ENCODE results near the gene VEGFA. TPM values are rescaled to one million over a fixed set of nuclear protein-coding genes. Genes with fewer than 3 reads are reported as not detected.

The VEGFA gene
- total RNA-seq, 1 experiment from 2014 or later = 116 TPM

DNA sequence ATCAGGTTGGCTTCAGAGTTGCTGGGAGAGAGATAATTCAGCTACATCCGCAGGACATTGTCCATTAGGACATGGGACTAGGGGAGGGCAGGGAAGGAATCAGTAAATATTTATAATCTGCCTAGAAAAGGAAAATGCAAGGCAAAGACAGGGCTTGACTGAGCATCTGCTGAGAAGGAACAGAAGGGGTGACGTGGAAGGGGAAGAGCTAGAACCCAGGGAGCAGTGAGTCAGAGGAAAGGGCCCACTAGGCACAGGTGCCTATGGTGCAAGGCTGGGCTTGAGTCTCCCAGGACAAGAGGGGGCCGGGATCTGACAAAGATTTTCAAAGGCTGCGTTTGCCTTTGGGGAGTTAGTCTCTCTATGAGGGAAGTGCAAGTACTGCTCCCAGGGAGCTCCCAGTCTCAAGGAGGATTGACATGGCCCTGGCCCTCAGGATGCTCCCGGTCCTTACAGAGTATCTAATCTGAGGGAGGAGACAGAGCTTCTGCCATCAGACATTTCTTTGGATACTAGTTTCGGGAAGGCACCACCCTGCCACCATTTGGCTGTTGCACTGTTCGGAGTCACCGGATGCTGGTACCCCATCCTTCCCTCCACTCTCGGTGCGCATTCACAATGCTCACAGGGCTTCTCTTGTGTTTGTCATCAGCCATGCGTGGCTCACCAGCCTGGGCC is 21.9 kb downstream of the VEGFA start:
- no TSS peak for BruUV-seq (replicated peaks)
- H3K27ac ChIP-seq (ENCODE audit: low read depth, low read length, poor library complexity, severe bottlenecking) = no peak overlapping the region
- H3K36me3 ChIP-seq (ENCODE audit: insufficient read depth, low read length, poor library complexity, severe bottlenecking) = no peaks in the 10 kb centered on the region
- POLR2A ChIA-PET (ENCODE audit: low non-redundant PET) = no interaction called here
- no peaks in the 10 kb centered on the region for H3K4me1 ChIP-seq (ENCODE audit: insufficient read depth, low read length, poor library complexity, severe bottlenecking)
- TF ChIP-seq, protein P1, sequence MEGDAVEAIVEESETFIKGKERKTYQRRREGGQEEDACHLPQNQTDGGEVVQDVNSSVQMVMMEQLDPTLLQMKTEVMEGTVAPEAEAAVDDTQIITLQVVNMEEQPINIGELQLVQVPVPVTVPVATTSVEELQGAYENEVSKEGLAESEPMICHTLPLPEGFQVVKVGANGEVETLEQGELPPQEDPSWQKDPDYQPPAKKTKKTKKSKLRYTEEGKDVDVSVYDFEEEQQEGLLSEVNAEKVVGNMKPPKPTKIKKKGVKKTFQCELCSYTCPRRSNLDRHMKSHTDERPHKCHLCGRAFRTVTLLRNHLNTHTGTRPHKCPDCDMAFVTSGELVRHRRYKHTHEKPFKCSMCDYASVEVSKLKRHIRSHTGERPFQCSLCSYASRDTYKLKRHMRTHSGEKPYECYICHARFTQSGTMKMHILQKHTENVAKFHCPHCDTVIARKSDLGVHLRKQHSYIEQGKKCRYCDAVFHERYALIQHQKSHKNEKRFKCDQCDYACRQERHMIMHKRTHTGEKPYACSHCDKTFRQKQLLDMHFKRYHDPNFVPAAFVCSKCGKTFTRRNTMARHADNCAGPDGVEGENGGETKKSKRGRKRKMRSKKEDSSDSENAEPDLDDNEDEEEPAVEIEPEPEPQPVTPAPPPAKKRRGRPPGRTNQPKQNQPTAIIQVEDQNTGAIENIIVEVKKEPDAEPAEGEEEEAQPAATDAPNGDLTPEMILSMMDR (conservative IDR thresholded peaks at IDR 0.05; ENCODE audit: low read depth, low read length) = no peak
- TF ChIP-seq EZH2 (IDR thresholded peaks at IDR 0.05; ENCODE audit: borderline replicate concordance, low read depth, low read length, poor library complexity, severe bottlenecking) = no peak
- H3K4me3 ChIP-seq (ENCODE audit: low read depth, low read length, poor library complexity, severe bottlenecking) = no peak overlapping the region
- DNase-seq (ENCODE audit: low spot score) = no peak
- CTCF ChIA-PET = interaction anchor here (0.5 kb wide), 1 partner anchor 15 kb away, joined by 4 read pairs; no protein-coding TSS in a partner anchor
- no peaks in the 10 kb centered on the region for H3K9me3 ChIP-seq (ENCODE audit: low read depth, low read length, poor library complexity, severe bottlenecking)
- H3K27me3 ChIP-seq (replicated peaks; ENCODE audit: insufficient read depth, low read depth, low read length, poor library complexity) = no peaks in the 10 kb centered on the region
- intact Hi-C loops (cut with micrococcal nuclease; ENCODE audit: unreplicated experiment) = no loop called here

DNA sequence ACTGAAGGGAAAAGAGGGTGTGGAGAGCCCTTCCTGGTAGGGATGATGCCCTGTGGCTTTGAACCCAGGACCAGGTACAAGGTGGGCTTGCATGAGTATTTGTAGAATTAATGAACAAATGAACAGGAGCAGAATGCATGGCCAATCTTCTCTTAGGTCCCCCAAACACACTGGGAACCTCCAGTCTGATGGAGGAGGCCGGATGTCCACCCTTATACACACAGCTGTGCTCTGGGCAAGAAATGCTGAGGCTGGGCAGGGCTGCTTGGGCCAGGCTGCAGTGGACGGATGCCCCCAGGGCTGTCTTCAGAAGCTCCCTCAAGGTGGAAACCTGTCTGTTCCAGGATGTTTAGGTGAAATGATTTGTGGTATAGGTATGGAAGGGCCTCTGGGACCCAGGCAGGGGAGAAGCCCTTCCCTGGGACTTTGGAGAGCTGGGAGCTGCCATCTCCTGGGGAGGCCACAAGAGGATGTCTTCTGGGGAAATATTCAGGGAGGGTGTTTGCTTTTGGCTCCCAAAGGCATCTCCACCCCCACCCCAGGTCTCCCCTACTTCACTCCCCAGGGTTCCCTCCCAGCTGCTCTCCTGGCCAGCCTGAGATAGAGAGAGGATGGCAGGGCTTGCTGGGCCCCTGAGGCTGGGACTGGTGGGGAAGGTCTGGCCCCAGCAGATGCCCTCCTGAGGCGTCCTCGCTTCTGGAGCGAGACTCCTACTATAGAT is 23.3 kb downstream of the VEGFA start:
- Histone ChIP-seq H3K4me3 (ENCODE audit: low read depth, low read length, poor library complexity, severe bottlenecking) (no peak overlapping the region), H3K4me1 (ENCODE audit: insufficient read depth, low read length, poor library complexity, severe bottlenecking) (no peaks in the 10 kb centered on the region), H3K27ac (ENCODE audit: low read depth, low read length, poor library complexity, severe bottlenecking) (no peak overlapping the region), H3K36me3 (ENCODE audit: insufficient read depth, low read length, poor library complexity, severe bottlenecking) (no peaks in the 10 kb centered on the region), H3K9me3 (ENCODE audit: low read depth, low read length, poor library complexity, severe bottlenecking) (no peaks in the 10 kb centered on the region), H3K27me3 (replicated peaks; ENCODE audit: insufficient read depth, low read depth, low read length, poor library complexity) (no peaks in the 10 kb centered on the region)
- TF ChIP-seq, protein P1 (conservative IDR thresholded peaks at IDR 0.05; ENCODE audit: low read depth, low read length) = no peak
- TF ChIP-seq EZH2 (IDR thresholded peaks at IDR 0.05; ENCODE audit: borderline replicate concordance, low read depth, low read length, poor library complexity, severe bottlenecking) = no peak
- no peak for DNase-seq (ENCODE audit: low spot score)
- POLR2A ChIA-PET (ENCODE audit: low non-redundant PET) = no interaction called here
- intact Hi-C loops (cut with micrococcal nuclease; ENCODE audit: unreplicated experiment) = no loop called here
- no TSS peak for BruUV-seq (replicated peaks)
- CTCF ChIA-PET = no interaction called here

DNA sequence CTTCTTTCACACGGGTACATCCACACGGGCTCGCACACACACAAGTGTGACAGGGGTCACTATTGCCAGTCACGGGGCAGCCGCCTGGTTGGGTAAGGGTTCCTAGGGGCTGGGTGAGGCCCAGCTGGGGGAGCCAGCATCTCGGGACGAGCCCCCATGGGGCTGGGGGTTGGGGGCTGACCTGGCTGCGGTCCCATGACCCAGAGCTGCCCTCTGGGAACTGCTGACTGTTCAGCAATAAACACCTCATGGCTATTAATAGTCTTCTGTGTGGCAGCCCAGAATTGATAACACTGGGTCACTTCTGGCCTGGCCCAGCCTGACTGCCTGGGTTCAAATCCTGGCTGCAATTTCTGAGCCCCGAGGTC is 23.8 kb downstream of the VEGFA start:
- DNase-seq (ENCODE audit: low spot score) = no peak
- CTCF ChIA-PET = no interaction called here
- H3K27ac ChIP-seq (ENCODE audit: low read depth, low read length, poor library complexity, severe bottlenecking) = no peak overlapping the region
- intact Hi-C loops (cut with micrococcal nuclease; ENCODE audit: unreplicated experiment) = no loop called here
- H3K4me3 ChIP-seq (ENCODE audit: low read depth, low read length, poor library complexity, severe bottlenecking) = no peak overlapping the region
- H3K9me3 ChIP-seq (ENCODE audit: low read depth, low read length, poor library complexity, severe bottlenecking) = no peaks in the 10 kb centered on the region
- no peaks in the 10 kb centered on the region for H3K36me3 ChIP-seq (ENCODE audit: insufficient read depth, low read length, poor library complexity, severe bottlenecking)
- no TSS peak for BruUV-seq (replicated peaks)
- no peaks in the 10 kb centered on the region for H3K4me1 ChIP-seq (ENCODE audit: insufficient read depth, low read length, poor library complexity, severe bottlenecking)
- POLR2A ChIA-PET (ENCODE audit: low non-redundant PET) = no interaction called here
- no peaks in the 10 kb centered on the region for H3K27me3 ChIP-seq (replicated peaks; ENCODE audit: insufficient read depth, low read depth, low read length, poor library complexity)
- TF ChIP-seq, protein P1 (conservative IDR thresholded peaks at IDR 0.05; ENCODE audit: low read depth, low read length) = no peak
- TF ChIP-seq EZH2 (IDR thresholded peaks at IDR 0.05; ENCODE audit: borderline replicate concordance, low read depth, low read length, poor library complexity, severe bottlenecking) = no peak

Data from A673 (cell line).